A673 (cell line): ENCODE measurements around the gene COG1. TPM values are rescaled to one million over a fixed set of nuclear protein-coding genes. Genes with fewer than 3 reads are reported as not detected.

Experiments used
- BruUV-seq: library from RNA; stranded (reverse); fragments of 400-500 nt; replicated peaks from 2 replicates; lab custom pipeline; 2021; lab: Mats Ljungman, UMichigan
- CTCF ChIA-PET: fragments of 300-600 bp; sonication (Branson Sonifier 250); formaldehyde crosslinking; loops from one replicate; lab custom pipeline; 2022; ENCODE audit warnings: antibody characterized with exemption; lab: Charles Lee
- POLR2A ChIA-PET: fragments of 300-600 bp; sonication (Branson Sonifier 250); formaldehyde crosslinking; loops from one replicate; lab custom pipeline; 2022; ENCODE audit warnings: antibody characterized with exemption; ENCODE audit not compliant: low non-redundant PET; lab: Charles Lee
- DNase-seq: peaks from one replicate; pipeline ENCODE4 v3.0.0-alpha.2; 2015; ENCODE audit warnings: low spot score
- H3K27ac ChIP-seq: fragments of 200-600 bp; sonication (generic); 2 replicates; pipeline ENCODE4 v1.5.1; 2016; ENCODE audit warnings: mixed run types, low read depth, mild to moderate bottlenecking, mixed read lengths, antibody characterized with exemption, low read length; ENCODE audit not compliant: poor library complexity, severe bottlenecking
- H3K27me3 ChIP-seq: fragments of 200-600 bp; sonication (generic); replicated peaks from 2 replicates; pipeline ENCODE4 v1.6.1; 2017; ENCODE audit warnings: mixed run types, low read depth, mild to moderate bottlenecking, mixed read lengths, antibody characterized with exemption, low read length; ENCODE audit not compliant: insufficient read depth, poor library complexity
- H3K36me3 ChIP-seq: fragments of 200-600 bp; sonication (generic); 2 replicates; pipeline ENCODE4 v1.6.1; 2016; ENCODE audit warnings: mixed run types, mild to moderate bottlenecking, mixed read lengths, antibody characterized with exemption, low read length; ENCODE audit not compliant: insufficient read depth, poor library complexity, severe bottlenecking
- H3K4me1 ChIP-seq: fragments of 200-600 bp; sonication (generic); 2 replicates; pipeline ENCODE4 v1.6.1; 2017; ENCODE audit warnings: mixed run types, mild to moderate bottlenecking, mixed read lengths, antibody characterized with exemption, low read length; ENCODE audit not compliant: insufficient read depth, poor library complexity, severe bottlenecking
- H3K4me3 ChIP-seq: fragments of 200-600 bp; sonication (generic); 2 replicates; pipeline ENCODE4 v1.5.1; 2016; ENCODE audit warnings: low read depth, mixed run types, mild to moderate bottlenecking, mixed read lengths, low read length; ENCODE audit not compliant: poor library complexity, severe bottlenecking
- H3K9me3 ChIP-seq: fragments of 200-600 bp; sonication (generic); 2 replicates; pipeline ENCODE4 v1.6.1; 2016; ENCODE audit warnings: mixed run types, low read depth, mild to moderate bottlenecking, mixed read lengths, antibody characterized with exemption, low read length; ENCODE audit not compliant: poor library complexity, severe bottlenecking
- CTCF ChIP-seq: fragments of 300-800, 200-600 bp; sonication (generic); conservative IDR thresholded peaks from 2 replicates; pipeline ENCODE4 v1.5.1; 2017; ENCODE audit warnings: low read depth, mild to moderate bottlenecking, antibody characterized with exemption, low read length, moderate library complexity, mixed read lengths
- EZH2 ChIP-seq: fragments of 200-600 bp; sonication (generic); IDR thresholded peaks from 2 replicates; pipeline ENCODE4 v1.6.1; 2017; ENCODE audit warnings: borderline replicate concordance, low read depth, mild to moderate bottlenecking, mixed read lengths, antibody characterized with exemption, low read length; ENCODE audit not compliant: poor library complexity, severe bottlenecking
- intact Hi-C: fragments of 100-400 bp; cut with micrococcal nuclease; formaldehyde crosslinking; loops from one replicate; pipeline ENCODE4 v1.10.0; 2022; ENCODE audit not compliant: unreplicated experiment
- total RNA-seq: library from RNA; stranded (reverse); gene quantifications from 2 replicates; pipeline ENCODE4 v1.2.3, GENCODE V29; 2021

COG1 gene
- total RNA-seq, 1 experiment from 2014 or later: 32.2 TPM

GRCh38 chr17:73240561-73240960 is 47.7 kb downstream of the COG1 start:
- peaks cover 32% of the 10 kb centered on the region for H3K36me3 ChIP-seq
- CTCF ChIA-PET: no interaction called here
- no peak overlapping the region for H3K4me3 ChIP-seq
- no peak for DNase-seq
- BruUV-seq: no TSS peak
- POLR2A ChIA-PET: no interaction called here
- no peaks in the 10 kb centered on the region for H3K9me3 ChIP-seq
- no peaks in the 10 kb centered on the region for H3K27me3 ChIP-seq
- H3K4me1 ChIP-seq: no peaks in the 10 kb centered on the region
- intact Hi-C loops: no loop called here
- H3K27ac ChIP-seq: no peak overlapping the region
- TF ChIP-seq CTCF (no peak), EZH2 (no peak)

DNA sequence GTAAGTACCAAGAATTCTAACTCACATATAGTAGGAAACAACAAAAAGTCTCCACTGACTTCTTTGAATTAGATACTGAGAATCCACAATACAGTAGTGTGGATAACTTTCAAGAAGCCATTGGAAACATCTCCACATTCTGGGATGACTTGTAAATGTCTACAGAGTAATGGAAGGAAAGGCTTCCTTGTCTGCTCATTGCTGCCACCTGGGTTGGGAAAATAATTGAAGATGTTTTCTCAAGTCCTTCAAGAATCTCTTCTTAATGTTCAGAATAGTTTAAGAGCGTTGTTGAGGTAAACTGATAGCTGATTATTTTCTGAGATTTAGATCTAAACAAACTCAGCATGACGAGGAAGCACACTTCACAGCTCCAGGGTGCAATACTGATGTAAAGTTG is 54.9 kb downstream of the COG1 start:
- no TSS peak for BruUV-seq
- H3K9me3 ChIP-seq: no peaks in the 10 kb centered on the region
- no peak overlapping the region for H3K4me3 ChIP-seq
- CTCF ChIA-PET: interaction anchor here (0.5 kb wide), 1 partner anchor 8 kb away, joined by 4 read pairs; no protein-coding TSS in a partner anchor
- intact Hi-C loops: loop anchor here (5.0 kb wide), 1 partner anchor 520 kb away; no protein-coding TSS in a partner anchor
- H3K27me3 ChIP-seq: no peaks in the 10 kb centered on the region
- no peak for DNase-seq
- POLR2A ChIA-PET: no interaction called here
- peaks cover 19% of the 10 kb centered on the region for H3K36me3 ChIP-seq
- no peak for TF ChIP-seq EZH2
- peak; percentile 25; the same call in 1 of the 2 replicates for TF ChIP-seq CTCF
- no peak overlapping the region for H3K27ac ChIP-seq
- H3K4me1 ChIP-seq: no peaks in the 10 kb centered on the region

DNA sequence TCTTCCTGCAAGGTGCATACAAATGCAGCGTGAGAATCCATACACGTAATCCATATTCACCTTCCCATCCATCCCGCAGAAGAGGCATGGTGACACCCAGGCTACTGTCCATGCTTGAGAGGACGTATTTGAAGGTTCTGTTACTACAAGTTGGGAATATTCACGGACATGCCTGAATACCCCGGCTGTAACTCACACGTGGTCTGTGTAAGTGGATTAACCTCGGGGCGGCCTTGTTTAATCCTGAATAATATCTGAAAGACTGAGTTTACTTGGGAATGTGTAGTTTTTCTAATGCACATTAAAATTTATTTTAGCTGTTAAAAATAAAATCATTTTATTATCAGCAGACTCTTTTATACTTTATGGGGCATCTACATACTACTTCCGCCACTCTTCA is 55.7 kb downstream of the COG1 start:
- CTCF ChIA-PET: interaction anchor here (0.5 to 2.1 kb wide), 2 partner anchors 9 to 121 kb away, joined by 4 read pairs; no protein-coding TSS in a partner anchor
- Histone ChIP-seq H3K36me3 (peaks cover 19% of the 10 kb centered on the region), H3K4me1 (no peaks in the 10 kb centered on the region), H3K9me3 (no peaks in the 10 kb centered on the region), H3K27me3 (no peaks in the 10 kb centered on the region), H3K4me3 (no peak overlapping the region), H3K27ac (no peak overlapping the region)
- no peak for DNase-seq
- TF ChIP-seq CTCF: no peak
- TF ChIP-seq EZH2: no peak
- POLR2A ChIA-PET: no interaction called here
- intact Hi-C loops: loop anchor here (5.0 kb wide), 1 partner anchor 521 kb away; no protein-coding TSS in a partner anchor
- BruUV-seq: no TSS peak
